Lung (tissue), 12 donors: ENCODE measurements around the gene FAM98B. TPM values are rescaled to one million over a fixed set of nuclear protein-coding genes. Genes with fewer than 3 reads are reported as not detected.

Experiments
- ATAC-seq: fragments of 200-7000 bp; cut with Tn5 transposase; one replicate; pipeline ENCODE4 v1.9.1; 2020; ENCODE audit warnings: moderate number of reproducible peaks; ENCODE audit not compliant: insufficient read depth, low FRiP score
- DNase-seq, 3 donors: peaks; one replicate each; pipeline ENCODE4 v3.0.0-alpha.2; 2013 to 2017
- H3K27ac ChIP-seq, 2 donors: one replicate each; pipeline ENCODE4 v1.5.1; 2013; ENCODE audit warnings: mild to moderate bottlenecking in 2 of 2, moderate library complexity in 2 of 2, control low read depth in 1 of 2, inconsistent platforms in 1 of 2, low read depth in 1 of 2, low read length in 1 of 2
- H3K27me3 ChIP-seq, 3 donors: one replicate each; pipeline ENCODE4 v1.5.1; 2013; ENCODE audit warnings: low read length in 2 of 3; ENCODE audit not compliant: control insufficient read depth in 3 of 3, insufficient read depth in 3 of 3
- H3K36me3 ChIP-seq, 4 donors: one replicate each; pipeline ENCODE4 v1.5.1; 2013; ENCODE audit warnings: low read length in 4 of 4, mild to moderate bottlenecking in 1 of 4, moderate library complexity in 1 of 4; ENCODE audit not compliant: control insufficient read depth in 4 of 4, insufficient read depth in 4 of 4
- H3K4me1 ChIP-seq, 5 donors: one replicate each; pipeline ENCODE4 v1.5.1; 2013; ENCODE audit warnings: low read length in 5 of 5, mild to moderate bottlenecking in 2 of 5, moderate library complexity in 1 of 5; ENCODE audit not compliant: control insufficient read depth in 5 of 5, insufficient read depth in 5 of 5
- H3K4me3 ChIP-seq: one replicate; pipeline ENCODE4 v1.5.1; 2013; ENCODE audit warnings: mild to moderate bottlenecking, control low read depth, moderate library complexity
- H3K9ac ChIP-seq, 2 donors: one replicate each; pipeline ENCODE4 v1.5.1; 2013; ENCODE audit warnings: low read length in 2 of 2, control low read depth in 1 of 2; ENCODE audit not compliant: insufficient read depth in 1 of 2
- H3K9me3 ChIP-seq, 4 donors: one replicate each; pipeline ENCODE4 v1.5.1; 2013; ENCODE audit warnings: low read length in 3 of 4, mild to moderate bottlenecking in 1 of 4, moderate library complexity in 1 of 4; ENCODE audit not compliant: control insufficient read depth in 4 of 4, insufficient read depth in 3 of 4
- WGBS, 2 donors: extraction: QIAGEN DNeasy Blood & Tissue Kit; methylation state at CpG; one replicate each; pipeline ENCODE4 v1.1.7; 2013; 5-methylcytosine and 5-hydroxymethylcytosine counted together
- polyA plus RNA-seq, 2 donors: library from polyadenylated mRNA; stranded (reverse); fragments of 200-250 nt; gene quantifications; one replicate each; pipeline ENCODE4 v1.2.1, GENCODE V29; 2013
- total RNA-seq, 2 donors: library from RNA; depleted of rRNA in 1 of 2; stranded (reverse); fragments of >200 nt in 1 of 2; gene quantifications; one replicate each; pipeline ENCODE4 v1.2.1, GENCODE V29; 2014 to 2021
- TF ChIP-seq, protein P1 (sequence below): IDR thresholded peaks from 2 replicates; pipeline ENCODE4 v1.5.1; 2012; ENCODE audit warnings: mild to moderate bottlenecking; ENCODE audit errors: control extremely low read depth, extremely low read depth
- donor health status: control.
- donor health status: control.
- donor health status: Bipolar disorder and iron deficiency.
- donor health status: healthy.
- donor health status: DM: yes; HTN: yes; CAD: no.

Gene FAM98B
- total and polyA plus RNA-seq, 4 donors, result 6.9 to 30.3 (median 9.1) TPM

- Histone ChIP-seq H3K36me3 (no peaks in the 10 kb centered on the region), H3K9me3 (no peaks in the 10 kb centered on the region), H3K27me3 (no peaks in the 10 kb centered on the region), H3K4me3 (no peak overlapping the region), H3K4me1 (no peaks in the 10 kb centered on the region), H3K27ac (no peak overlapping the region), H3K9ac (no peak overlapping the region)
- 68 to 86% methylated on average over 5 of the region's 5 CpGs for WGBS, 2 donors
- DNase-seq (no peak), ATAC-seq (no peak)
- TF ChIP-seq, protein P1, sequence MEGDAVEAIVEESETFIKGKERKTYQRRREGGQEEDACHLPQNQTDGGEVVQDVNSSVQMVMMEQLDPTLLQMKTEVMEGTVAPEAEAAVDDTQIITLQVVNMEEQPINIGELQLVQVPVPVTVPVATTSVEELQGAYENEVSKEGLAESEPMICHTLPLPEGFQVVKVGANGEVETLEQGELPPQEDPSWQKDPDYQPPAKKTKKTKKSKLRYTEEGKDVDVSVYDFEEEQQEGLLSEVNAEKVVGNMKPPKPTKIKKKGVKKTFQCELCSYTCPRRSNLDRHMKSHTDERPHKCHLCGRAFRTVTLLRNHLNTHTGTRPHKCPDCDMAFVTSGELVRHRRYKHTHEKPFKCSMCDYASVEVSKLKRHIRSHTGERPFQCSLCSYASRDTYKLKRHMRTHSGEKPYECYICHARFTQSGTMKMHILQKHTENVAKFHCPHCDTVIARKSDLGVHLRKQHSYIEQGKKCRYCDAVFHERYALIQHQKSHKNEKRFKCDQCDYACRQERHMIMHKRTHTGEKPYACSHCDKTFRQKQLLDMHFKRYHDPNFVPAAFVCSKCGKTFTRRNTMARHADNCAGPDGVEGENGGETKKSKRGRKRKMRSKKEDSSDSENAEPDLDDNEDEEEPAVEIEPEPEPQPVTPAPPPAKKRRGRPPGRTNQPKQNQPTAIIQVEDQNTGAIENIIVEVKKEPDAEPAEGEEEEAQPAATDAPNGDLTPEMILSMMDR, result no peak
Measured at GRCh38 chr15:38524156-38524555, 70.2 kb downstream of the FAM98B start.

DNA sequence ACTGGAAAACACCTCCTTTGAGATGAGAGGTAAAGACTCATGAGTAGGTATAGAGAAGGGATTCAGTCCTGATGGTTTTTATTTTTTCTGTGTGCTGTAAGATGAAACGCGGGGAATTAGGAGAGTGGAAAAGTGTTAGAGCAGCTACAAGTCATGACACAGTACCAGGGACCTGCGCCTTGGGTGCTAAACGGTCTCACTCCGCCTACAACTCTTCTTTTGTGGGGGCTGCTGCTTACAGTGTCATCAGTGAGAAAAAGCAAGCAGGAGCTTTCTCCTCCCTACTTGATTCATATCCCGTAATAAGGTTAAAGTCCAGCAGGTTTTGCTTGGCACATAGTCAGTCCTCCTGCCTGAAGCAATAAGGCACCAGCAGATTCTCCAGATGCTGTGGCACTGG, 71.6 kb downstream of the FAM98B start:
- TF ChIP-seq, protein P1, result no peak
- Histone ChIP-seq H3K4me1 (no peaks in the 10 kb centered on the region), H3K4me3 (no peak overlapping the region), H3K36me3 (no peaks in the 10 kb centered on the region), H3K9ac (no peak overlapping the region), H3K9me3 (no peaks in the 10 kb centered on the region), H3K27ac (no peak overlapping the region), H3K27me3 (no peaks in the 10 kb centered on the region)
- ATAC-seq, result no peak
- DNase-seq, result no peak
- 91 to 93% methylated on average over 6 of the region's 6 CpGs for WGBS, 2 donors

DNA sequence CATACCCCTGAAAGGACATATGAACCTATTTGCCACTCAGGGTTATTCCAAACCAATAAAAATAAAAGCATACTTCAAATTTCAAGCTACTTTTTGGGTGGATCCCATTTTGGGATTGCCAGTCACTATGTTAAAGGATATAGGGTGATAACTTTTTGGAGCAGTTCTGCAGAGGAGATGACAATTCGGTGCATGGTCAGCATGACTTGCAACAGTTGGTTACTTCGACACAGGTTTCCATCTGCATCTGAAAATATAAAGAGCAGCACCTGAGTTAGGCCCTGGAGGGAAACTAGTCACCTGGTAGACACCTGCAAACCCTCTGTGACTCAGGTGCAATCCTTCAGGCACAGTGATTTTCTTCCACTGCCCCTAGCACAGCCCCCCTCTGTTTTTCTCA, 72.2 kb downstream of the FAM98B start:
- TF ChIP-seq, protein P1, result no peak
- WGBS, 2 donors, result 89% methylated on average over 2 of the region's 2 CpGs
- no peak overlapping the region for H3K27ac ChIP-seq
- no peaks in the 10 kb centered on the region for H3K36me3 ChIP-seq
- H3K9ac ChIP-seq, result no peak overlapping the region
- H3K4me1 ChIP-seq, result no peaks in the 10 kb centered on the region
- ATAC-seq (no peak), DNase-seq (no peak)
- H3K4me3 ChIP-seq, result no peak overlapping the region
- no peaks in the 10 kb centered on the region for H3K27me3 ChIP-seq
- H3K9me3 ChIP-seq, result no peaks in the 10 kb centered on the region

DNA sequence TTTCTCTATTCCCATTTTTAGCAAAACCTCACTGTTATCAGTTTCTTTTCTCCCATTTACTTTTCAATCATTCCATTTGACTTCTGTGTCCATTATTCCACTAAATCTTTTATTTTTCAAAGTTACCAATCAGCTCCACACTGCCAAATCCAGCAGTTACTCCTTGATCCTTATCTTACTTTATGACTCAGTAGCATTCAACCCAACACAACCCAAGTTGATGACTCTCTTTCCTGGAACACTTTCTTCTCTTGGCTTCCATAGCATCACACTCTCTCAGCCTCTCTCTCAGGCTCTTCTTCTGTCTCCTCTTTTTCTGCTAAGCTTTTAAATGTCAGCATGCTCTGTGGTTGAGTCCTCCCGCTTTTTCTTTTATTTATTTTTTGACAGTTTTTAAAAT, 74.4 kb downstream of the FAM98B start:
- ATAC-seq (no peak), DNase-seq (no peak)
- 99 to 100% methylated on average over 1 of the region's 1 CpG for WGBS, 2 donors
- TF ChIP-seq, protein P1, result no peak
- Histone ChIP-seq H3K27me3 (no peaks in the 10 kb centered on the region), H3K9ac (no peak overlapping the region), H3K36me3 (no peaks in the 10 kb centered on the region), H3K9me3 (no peaks in the 10 kb centered on the region), H3K4me3 (no peak overlapping the region), H3K27ac (no peak overlapping the region), H3K4me1 (no peaks in the 10 kb centered on the region)
